GM21367 (cell line): ENCODE results near the gene METTL23.
A peak's percentile ranks its signal among the peaks of the same experiment; 100 is the strongest.
"Not testable (repeated sequence)": the region's sequence is repeated elsewhere in the genome, so short reads cannot be mapped to it uniquely, and the experiment has no call there.

ENCODE experiments used
- ATAC-seq: cut with Tn5 transposase; IDR thresholded peaks from one replicate; pipeline ENCODE4 v1.9.1; 2021; ENCODE audit not compliant: unreplicated experiment

The METTL23 gene

DNA sequence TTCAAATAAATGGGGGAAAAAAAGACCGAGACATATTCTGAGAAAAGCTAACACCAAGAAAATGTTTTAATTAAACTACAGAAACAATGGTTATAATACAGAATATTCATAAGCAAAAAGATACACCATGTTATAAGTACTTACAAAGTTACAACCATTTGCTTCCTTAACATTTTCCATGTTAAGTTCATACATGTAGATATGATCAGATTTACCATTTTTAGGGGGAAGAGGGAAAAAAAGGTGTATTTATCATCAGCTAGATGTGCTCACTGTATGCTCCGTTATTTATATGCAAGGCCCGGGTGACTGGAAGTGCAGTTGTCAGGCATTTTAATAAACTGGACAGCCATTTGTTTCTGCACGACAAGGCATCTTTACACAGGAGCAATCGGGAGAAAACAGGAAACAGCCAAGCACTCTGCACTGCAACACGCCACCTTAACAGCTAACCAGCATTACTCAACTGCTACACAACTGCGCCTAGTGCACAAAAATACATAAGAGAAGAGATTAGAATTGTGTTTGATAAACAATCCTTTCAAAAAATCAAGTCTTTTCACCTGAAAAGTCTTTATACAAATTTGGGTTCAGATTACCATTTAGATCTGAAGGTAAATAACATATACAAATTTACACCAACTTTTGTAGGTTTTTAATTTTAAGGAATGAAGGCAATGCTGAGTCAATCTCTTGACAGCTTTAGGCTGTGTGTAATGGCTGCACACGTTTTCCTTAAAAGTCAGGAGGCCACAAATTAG is 7.6 kb downstream of the METTL23 start:
- ATAC-seq = no peak

DNA sequence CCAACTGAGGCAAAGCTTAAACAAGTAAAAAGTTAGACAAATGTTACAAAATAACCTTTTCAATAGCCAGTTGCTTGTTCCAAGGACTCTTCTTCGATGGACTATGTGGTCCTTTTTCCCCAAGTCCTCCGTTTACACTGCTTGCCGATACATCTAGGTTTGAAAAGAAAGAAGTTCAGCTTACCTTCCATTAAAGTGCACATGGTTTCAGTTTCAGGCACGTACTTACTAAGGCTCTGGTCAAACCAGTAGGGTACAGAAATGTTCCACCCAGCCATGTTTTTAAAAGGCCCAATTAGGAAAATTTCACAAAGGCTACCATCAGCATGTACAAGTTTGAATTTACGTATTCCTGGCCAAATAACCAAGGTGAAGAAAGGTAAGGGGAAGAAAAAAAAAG is 8.4 kb downstream of the METTL23 start:
- ATAC-seq = no peak

GRCh38 chr17:76735586-76736348 is 9.1 kb downstream of the METTL23 start:
- ATAC-seq = no peak

- peak; percentile 16 for ATAC-seq
Measured at GRCh38 chr17:76736349-76737081, 9.9 kb downstream of the METTL23 start.

- ATAC-seq = peak; percentile 43
Measured at GRCh38 chr17:76737082-76737675, 10.5 kb downstream of the METTL23 start, which contains the start of gene SRSF2. SRSF2 (minus strand) TSS chr17:76737331; CDS start chr17:76737160, 171 bp downstream.

- ATAC-seq = peak; percentile 46
Measured at GRCh38 chr17:76737676-76738467, 11.2 kb downstream of the METTL23 start, which contains the start of gene MFSD11. MFSD11 (plus strand) TSS chr17:76738119; CDS start chr17:76738353, 234 bp downstream.

- ATAC-seq = no peak
Measured at GRCh38 chr17:76738468-76738850, 11.8 kb downstream of the METTL23 start.

- not testable (repeated sequence) for ATAC-seq
Measured at GRCh38 chr17:76739568-76740115, 13.0 kb downstream of the METTL23 start.

DNA sequence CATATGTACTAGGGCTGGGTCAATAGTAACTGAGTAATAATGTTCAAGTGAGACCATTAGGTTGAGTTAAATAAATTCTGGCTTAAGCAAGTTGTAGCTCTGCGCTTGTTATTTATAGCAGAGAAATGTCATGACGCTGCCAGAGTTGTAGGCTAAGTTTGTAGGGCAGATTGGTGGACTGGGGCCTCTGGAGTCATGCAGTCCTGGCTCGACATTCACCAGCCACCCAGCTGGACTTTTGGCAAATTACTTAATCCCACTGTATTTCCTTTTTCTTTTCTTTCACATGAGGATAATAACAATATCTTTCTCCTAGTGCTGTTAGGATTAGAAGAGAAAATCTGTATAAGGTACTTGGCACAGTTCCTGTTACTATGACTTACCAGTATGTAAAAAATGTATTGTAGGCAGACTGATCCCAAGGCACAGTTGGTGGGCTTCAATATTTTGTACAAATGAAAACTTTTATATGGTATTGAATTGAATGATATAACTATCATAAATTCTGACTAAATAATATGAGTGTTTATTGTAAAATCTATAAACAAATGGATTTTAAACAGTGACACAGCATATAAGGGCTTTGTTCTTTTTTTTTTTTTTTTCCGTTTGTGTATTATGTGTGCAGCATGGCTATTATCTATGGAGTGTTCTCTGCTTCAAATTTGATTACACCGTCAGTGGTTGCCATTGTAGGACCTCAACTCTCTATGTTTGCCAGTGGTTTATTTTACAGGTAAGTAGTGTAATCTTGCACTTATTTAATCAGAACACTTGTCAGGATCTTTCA is 13.9 kb downstream of the METTL23 start:
- ATAC-seq = no peak

- no peak for ATAC-seq
Measured at GRCh38 chr17:76742958-76743357, 16.3 kb downstream of the METTL23 start.

GRCh38 chr17:76744747-76745146 is 18.1 kb downstream of the METTL23 start:
- no peak for ATAC-seq

GRCh38 chr17:76745785-76746184 is 19.1 kb downstream of the METTL23 start:
- ATAC-seq = not testable (repeated sequence)

DNA sequence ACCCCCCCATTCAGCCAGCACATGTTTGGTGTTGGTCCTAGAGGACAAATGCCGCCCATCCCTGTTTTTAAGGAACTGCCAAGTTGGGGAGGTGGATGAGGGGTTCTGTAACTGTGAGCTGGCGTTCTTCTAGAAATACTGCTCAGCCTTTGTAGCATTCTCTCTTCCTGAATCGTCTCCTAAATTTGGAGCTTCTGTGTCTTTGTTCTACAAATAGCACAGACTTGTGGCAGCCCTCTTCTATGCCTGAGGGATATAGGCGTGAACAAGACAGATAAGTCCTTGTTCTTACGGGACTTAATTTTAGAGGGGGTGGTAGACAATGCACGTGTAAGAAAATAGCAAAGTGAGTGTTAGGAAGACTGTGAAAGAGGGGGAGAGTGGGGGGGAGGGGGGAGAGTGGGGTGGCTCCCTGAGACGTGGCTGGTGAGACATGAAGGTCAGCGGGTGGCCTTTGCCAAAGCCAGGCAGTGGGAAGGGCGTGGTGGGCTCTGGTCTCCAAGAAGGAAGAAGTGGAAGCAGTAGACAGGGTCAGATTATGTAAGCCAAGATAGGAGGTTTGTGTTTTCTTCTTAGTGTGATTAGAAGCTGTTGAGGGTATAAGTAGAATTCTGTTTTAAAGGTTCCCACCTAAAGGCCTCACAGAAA is 21.2 kb downstream of the METTL23 start:
- ATAC-seq = no peak

DNA sequence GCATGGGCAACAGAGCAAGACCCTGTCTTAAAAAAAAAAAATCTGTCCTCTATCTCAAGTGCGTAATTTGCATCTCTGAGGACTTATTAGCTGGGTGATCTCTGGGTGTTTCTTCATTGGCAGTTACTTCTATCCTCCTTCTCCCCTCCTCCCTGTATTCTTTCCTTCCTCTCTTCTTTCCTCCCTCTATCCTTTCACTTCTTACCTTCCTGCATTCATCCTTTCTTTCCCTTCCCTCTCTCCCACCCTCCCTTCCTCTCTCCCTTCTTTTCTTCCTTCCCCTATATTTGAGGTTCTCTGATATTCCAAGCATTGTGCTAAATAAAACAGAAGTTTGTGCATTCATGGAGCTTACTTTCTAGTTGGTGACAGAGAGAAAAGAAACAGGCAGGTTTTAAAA is 22.0 kb downstream of the METTL23 start:
- no peak for ATAC-seq

DNA sequence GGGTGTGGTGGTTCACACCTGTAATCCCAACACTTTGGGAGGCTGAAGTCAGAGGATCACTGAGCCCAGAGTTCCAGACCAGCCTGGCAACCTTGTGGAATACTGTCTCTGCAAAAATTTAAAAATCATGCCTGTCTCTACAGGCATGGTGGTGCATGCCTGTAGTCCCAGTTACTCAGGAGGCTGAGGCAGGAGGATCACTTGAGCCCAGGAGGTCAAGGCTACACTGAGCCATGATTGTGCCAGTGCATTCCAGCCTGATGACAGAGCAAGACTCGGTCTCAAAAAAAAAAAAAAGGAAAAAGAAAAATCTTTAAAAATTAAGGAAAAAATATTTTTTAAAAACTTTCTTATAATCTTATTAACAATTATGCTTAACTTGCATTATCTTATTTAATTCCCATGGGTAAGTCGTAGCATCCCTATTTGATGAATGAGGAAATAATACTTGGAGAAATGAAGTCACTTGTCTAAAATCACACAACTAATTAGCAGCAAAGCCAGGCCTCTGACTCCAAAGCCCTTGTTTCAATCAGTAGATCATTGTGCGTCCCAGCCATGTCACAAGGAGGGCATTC is 24.9 kb downstream of the METTL23 start:
- ATAC-seq = no peak

GRCh38 chr17:76752006-76752405 is 25.4 kb downstream of the METTL23 start:
- ATAC-seq = no peak

GRCh38 chr17:76753061-76753961 is 26.7 kb downstream of the METTL23 start:
- ATAC-seq = no peak
